PFSK-1 (cell line): ENCODE measurements around the gene ATP6V0D1.

Experiments
- FOXP2 ChIP-seq: optimal IDR thresholded peaks from 2 replicates; pipeline ENCODE3; 2011; ENCODE audit warnings: borderline replicate concordance, control low read depth, inconsistent platforms; ENCODE audit not compliant: insufficient read depth; ENCODE audit errors: extremely low read length, extremely low read depth
- POLR2AphosphoS5 ChIP-seq: IDR thresholded peaks from 2 replicates; pipeline ENCODE4 v1.6.1; 2012; ENCODE audit warnings: low read depth, mild to moderate bottlenecking, control low read depth, low read length, moderate library complexity
- REST ChIP-seq, 2 experiments: IDR thresholded peaks; 2 replicates each; pipeline versions ENCODE4 v1.6.1 to v1.8.0; 2011 to 2012; ENCODE audit warnings: low read depth in 2 of 2, low read length in 2 of 2, control low read depth in 1 of 2, inconsistent platforms in 1 of 2, mild to moderate bottlenecking in 1 of 2, moderate library complexity in 1 of 2; ENCODE audit not compliant: insufficient read depth in 1 of 2
- SIN3A ChIP-seq: IDR thresholded peaks from 2 replicates; pipeline ENCODE4 v1.6.1; 2012; ENCODE audit warnings: mild to moderate bottlenecking, low read length, moderate library complexity, borderline replicate concordance; ENCODE audit not compliant: insufficient read depth
- TAF1 ChIP-seq: IDR thresholded peaks from 2 replicates; pipeline ENCODE4 v1.6.1; 2012; ENCODE audit warnings: low read length, control low read depth, borderline replicate concordance; ENCODE audit not compliant: insufficient read depth

DNA sequence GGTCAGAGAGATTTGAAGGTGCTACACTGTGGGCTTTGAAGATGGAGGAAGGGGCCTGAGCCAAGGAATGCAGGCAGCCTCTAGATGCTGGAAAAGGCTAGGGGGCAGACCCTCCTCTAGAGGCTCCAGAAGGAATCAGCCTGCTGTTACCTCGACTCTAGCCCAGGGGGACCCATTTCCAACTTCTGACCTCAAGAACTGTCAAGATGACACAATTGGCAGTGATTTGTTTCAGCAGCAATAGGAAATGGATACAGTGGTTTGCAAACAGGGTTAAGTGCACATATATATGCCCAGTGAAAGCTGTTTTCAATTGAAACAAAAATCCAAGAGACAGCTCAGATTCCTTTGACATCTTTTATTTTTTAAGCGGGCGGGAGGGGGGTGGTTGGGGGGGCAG, 61.0 kb downstream of the ATP6V0D1 start:
- TF ChIP-seq REST (IDR thresholded peaks at IDR 0.05; ENCODE audit: insufficient read depth in 1 of 2, low read depth in 2 of 2, low read length in 2 of 2), result no peak
- no peak for TF ChIP-seq POLR2AphosphoS5
- no peak for TF ChIP-seq TAF1
- no peak for TF ChIP-seq SIN3A
- TF ChIP-seq FOXP2, result no peak
